HG03108 (cell line): ENCODE data around the gene GRIN2A.

ENCODE experiments used
- ATAC-seq: cut with Tn5 transposase; IDR thresholded peaks from one replicate; pipeline ENCODE4 v1.9.1; 2021; ENCODE audit warnings: moderate library complexity; ENCODE audit not compliant: unreplicated experiment

Gene GRIN2A

DNA sequence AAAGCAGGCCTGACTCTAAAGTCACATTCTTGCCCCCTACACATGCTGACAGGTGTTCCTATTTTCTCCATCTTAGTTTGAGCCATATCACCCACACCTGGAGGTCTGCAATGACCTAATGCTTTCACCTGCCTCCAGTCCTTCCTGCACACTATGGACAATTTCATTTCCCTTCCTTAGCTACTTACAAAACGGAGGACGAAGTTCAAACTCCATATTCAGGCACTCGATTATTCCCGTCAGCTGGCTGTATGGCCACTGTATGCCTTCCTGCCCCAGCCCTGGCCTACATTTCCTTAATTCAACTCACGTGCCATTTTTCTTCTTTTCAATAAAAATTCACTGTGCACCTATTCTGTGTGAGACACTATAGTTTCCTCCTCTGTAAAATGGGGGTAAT, 44.9 kb downstream of the GRIN2A start:
- no peak for ATAC-seq

DNA sequence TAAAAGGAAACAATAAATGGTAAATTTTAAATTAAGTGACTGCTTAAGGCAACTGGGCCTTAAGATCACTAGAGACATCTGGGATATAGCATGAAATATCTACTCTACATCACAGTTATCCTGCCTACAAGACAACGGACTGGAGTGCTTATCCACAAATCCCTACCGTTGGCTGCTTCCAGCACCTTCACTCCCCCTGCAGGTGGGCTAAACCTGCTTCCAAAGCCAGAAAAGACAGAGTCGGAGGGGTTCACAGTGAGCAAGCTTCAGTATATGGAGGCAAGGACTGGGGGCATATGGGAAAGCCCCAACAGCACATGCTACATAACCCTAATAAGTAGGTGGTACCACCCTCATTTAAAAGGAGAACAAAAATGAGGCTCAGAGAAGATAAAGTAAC, 45.3 kb downstream of the GRIN2A start:
- no peak for ATAC-seq

DNA sequence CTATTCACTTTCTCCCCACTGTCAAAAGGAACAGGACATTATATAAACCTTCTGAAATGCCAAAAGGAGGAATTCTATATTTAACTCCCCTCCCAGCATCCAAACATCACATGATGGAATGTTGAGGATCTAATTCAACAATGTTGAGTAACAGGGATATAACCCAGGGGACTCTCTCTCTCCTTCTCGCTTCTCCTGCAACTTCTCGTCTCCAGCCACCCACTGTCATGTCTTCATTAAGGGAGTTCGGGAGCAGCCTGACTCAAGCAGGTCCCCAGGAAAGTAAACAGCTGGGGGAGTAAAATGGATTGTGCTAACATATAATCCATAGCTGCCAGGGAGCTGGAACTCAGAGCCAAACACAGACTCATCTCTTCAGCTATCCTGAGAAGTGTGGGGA, 51.7 kb downstream of the GRIN2A start:
- no peak for ATAC-seq

DNA sequence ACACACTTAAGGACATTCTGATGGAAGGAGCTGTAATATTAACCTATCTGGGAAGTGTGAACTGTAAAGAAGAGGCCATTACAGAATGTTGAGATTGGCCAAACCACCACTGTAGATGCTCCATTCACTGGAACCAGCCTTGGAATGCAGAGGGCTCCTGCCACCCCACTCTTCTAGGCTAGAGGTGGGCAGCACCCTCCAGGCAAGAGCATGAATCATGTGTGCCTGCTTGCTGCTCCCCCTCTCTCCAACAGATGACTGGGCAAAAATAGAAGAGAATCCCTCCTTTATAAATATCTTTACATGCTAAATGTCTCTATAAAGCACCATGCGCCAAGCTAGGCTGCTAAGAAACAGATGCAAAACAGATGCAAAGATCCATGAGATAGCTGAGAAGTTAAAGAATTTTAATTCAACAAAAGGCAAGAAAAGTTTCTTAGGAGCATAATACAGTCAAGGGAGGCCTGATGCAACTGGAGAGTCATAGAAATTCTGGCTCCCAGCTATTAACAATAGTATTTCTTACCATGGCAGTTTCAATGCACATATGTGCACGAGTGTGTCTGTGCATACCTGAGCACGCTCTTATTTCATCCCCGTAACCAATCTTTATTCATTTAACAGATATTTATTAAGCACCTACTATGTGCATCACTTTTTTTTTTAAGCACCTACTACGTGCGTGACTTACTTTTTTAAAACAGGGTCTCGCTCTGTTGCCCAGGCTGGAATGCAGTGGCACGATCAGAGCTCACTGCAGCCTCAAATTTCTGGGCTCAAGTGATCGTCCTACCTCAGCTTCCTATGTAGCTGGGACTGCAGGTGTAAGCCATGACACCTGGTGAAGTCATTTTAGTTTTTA, 53.6 kb downstream of the GRIN2A start:
- ATAC-seq, result no peak

DNA sequence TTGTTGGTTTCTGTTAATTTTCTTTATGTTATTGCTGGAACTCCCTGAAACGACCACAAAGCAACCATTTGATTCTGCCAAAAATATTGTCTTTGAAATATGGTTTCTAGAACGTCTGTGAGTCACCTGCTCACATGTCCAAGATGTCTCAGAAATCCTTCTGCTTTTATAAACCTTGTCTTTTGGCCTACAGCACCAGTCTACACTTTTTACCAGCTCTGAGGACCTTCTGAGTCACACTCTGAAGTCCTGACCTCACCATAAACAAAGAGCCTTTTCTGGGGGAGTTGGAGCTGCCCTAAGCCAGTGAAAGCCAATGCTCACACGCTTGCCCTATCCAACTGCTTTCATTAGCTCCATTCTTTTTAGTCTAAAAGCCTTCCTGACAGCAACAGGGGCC, 55.5 kb downstream of the GRIN2A start:
- ATAC-seq, result no peak

DNA sequence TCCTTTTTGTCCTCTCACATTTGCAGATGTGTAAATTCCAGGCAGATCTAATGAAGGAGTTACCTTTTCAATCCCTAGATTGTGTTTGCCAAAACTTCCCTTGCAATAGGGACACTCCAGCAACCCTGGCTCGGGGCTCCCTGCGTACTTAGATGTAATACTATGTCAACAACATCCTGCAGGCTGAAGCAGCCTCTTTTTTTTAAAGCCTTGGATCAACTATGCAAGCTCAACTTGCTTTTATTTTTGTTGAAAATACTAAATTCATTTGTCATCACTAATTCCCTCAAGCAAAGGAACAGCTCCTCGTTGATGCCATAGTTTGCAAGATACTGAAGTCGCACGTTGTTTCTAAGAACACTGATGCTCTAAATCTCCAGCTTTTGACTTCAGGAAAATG, 59.1 kb downstream of the GRIN2A start:
- no peak for ATAC-seq

DNA sequence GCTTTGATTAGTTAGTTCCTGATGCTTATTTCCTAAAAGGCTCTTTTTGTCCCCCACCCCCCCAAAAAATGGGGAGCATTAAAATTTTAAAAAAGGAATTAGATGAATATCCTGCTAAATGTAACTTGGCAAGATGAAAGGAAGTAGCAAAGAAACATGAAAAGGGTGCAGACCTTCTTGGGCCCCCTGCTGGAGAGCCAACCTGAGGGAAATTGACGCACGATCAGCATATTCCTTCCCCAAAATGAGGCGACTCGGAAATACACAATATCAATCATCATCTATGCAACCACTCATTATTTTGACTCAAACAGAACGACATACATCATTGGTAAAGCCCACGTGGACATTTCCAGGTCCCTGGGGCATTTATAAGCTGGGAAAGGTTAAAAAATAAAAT, 59.7 kb downstream of the GRIN2A start:
- ATAC-seq, result no peak

DNA sequence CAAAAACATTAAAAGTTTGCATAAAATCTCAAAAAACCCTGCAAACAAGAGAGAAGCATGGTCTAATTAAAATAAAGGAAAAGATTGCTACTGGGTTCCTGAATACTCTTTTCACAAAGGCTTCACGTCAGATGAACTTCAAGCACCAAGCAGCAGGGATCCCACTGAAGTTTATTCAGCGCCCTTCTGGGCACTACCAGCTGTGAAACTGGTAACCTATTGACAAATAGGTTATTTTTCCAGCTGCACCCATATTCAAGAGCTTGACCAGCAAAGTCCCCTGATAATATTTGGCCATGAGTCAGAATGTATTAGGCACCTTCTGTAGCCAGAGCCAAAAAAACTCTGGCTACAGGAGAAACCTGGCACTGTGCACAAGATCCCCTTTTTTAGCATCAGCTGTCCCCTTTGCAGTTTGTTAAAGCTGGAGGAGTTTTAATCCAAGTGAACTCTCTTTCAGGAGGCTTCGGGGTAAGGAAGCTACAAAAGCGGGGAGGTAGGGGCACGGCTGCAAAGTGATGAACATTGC, 60.3 kb downstream of the GRIN2A start:
- ATAC-seq, result no peak

DNA sequence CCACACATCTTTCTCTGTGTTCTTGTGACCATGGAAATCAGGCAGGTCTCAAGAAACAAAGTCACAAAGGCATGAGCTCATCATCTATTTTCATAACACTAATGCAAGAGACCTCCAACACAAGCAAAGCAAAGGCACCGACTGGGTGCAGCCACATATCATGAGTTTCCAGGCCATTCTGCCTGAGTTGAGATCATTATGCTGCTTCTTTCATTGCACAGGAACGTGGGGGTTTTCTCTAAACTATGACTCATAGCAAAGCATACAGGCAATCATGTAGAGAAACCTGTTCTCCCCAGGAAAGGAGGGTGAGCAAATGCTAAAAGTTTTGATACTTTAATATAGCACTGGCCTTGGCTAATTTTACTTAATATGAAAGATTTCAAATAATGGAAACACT, 60.7 kb downstream of the GRIN2A start:
- ATAC-seq, result no peak

DNA sequence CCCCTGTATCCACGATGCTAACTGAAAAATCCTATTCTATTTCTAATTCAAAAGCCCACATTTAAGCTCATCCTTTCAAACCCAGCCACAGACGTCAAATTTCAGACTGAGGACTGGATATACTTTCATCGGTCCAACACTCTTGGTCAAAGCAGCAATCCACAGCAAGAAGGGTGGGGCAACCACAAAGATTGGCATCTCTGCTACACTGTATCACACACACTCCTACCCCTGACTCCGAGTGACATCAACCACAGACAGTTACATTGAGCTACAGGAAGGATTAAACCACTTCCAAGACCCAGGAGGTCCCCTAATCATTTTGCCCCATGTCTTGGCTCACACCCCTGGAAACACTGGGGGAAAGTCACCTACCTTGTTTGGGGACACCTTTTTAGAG, 61.3 kb downstream of the GRIN2A start:
- no peak for ATAC-seq

DNA sequence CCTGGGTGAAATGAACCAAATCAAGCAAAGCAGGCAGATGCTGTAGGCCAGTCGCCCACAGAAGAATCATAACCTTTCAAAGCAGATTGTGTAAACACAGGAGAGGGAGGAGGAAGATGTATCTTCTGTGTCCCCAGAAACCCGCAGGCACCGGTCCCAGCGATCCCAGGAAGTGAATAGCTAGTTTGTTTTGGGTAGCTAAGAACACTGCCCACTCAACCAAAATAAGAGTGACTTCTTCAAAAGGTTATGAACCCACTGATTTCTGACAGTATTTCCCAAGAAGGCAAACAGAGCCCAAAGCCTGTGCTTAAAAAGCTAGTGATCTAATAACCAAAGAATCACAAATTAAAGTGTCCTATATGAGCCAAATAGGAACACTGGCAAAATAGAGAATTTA, 67.8 kb downstream of the GRIN2A start:
- no peak for ATAC-seq

DNA sequence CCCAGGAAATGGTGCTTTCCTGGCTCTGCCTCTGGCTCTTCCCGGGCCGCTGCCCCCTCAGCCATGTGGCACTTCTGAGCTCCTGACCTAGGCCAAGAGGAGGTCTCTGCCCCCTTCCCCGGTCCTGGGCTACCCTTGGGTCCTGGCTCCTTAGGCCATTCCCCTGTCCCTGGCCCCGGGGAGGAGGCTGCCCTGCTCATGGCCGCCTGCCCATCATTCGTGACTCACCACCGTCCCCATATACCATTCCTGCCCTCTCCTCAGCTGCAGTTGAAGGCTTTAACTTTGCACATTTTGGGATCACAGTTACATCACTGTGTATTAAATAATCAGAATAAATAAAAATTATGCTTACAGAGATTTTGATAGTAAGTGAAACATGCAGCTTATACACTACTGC, 69.0 kb downstream of the GRIN2A start:
- ATAC-seq, result no peak

DNA sequence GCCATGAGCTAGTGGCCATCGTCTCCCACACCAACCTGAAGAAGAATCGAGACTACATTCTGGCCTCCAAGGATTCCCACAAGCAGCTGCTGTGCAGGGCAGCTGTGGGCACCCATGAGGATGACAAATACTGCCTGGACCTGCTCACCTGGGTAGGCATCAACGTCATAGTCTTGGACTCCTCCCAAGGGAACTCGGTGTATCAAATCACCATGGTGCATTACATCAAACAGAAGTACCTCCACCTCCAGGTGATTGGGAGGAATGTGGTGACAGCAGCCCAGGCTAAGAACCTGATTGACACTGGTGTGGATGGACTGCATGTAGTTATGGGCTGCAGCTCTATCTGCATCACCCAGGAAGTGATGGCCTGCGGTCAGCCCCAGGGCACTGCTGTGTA, 70.2 kb downstream of the GRIN2A start:
- no peak for ATAC-seq

DNA sequence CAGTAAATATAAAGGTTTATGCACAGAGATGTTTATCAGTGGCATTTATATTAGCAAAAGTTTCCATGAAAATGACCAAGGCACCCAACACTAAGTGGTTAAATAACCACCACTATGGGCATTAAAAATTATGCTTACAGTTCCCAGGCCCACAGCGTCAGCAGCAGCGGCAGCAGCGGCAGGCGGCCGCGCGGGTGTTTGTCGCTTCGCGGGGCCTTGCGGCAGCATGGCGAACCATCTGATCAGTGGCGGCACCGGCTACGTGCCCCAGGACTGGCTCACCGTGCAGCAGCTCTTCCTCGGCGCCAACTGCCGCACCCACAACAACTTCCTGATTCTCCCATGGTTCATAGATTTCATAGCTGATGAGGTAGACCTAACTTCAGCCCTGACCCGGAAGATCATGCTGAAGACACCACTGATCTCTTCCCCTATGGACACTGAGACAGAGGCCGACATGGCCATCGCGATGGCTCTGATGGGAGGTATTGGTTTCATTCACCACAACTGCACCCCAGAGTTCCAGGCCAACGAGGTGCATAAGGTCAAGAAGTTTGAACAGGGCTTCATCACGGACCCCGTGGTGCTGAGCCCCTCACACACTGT, 71.0 kb downstream of the GRIN2A start:
- no peak for ATAC-seq

DNA sequence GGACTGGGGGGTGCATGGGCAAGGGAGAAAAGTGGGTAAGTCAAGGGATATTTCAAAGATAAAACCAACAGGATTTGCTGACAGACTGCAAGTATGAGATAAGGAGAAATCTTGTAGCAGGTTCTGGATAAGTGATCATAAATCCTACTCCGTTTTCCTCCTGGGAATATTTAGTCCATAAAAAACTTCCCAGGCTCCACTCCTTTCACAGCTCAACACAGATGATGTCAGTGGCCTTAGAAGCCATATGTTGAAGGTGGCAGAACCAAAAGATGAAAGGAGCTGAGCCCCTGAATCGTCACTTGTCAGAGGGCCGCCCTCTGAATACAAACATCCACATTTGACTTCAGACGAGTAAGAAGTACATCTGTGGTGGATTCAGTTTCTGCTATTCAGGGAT, 71.7 kb downstream of the GRIN2A start:
- ATAC-seq, result no peak

DNA sequence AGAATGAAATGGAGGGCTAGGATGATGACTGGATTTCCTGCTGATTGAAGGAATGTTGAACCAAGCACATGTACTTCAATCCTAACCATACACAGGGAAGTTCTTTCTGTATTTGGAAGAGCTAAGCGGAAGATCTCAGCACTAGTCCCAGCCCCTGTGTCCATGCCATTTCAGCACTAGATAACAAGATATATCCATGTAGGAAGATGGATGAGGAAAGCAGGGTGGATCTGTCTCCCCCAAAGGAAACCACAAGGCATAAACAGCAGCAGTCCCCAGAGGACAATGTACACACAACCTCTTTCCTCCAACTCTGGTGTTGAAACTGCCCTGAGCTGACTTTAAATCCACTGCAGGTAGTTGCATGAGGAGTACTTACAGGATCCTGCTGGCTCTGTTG, 75.1 kb downstream of the GRIN2A start:
- ATAC-seq, result no peak

DNA sequence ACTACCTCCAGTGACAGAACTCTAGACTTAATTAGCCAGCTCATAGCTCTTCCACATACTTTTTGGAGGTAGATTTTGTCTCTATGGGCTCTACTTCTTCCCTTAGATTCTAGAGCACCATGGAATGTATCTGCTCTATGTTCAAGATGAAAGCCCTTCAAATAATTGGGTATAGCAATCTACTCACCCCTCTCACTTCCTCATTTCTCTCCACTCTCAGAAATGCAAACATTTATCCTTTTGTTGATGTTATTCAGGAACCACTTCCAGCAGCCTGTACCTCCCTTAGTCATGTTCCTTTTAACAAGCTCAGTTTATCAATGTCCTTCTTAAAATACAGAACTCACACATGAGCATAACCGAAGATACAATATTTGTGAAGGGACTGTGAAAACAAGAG, 78.5 kb downstream of the GRIN2A start:
- no peak for ATAC-seq

DNA sequence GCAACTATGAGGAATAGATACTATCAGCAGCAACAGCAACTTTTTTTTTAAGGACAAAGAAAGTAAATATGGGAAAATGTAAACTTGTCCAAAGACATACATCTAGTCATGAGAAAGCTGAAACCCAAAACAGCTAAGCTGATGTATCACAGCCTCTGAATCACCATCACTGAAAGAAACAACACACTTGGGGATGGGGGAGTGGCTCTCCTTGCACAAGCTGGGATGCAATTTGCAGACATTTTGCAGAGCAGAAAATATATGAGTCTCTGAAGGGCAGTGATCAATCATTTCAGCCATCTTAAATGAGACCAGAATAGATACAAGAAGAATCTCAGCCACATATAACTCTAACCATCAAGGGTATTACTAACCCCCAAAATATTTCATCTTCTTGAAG, 79.1 kb downstream of the GRIN2A start:
- ATAC-seq, result no peak

DNA sequence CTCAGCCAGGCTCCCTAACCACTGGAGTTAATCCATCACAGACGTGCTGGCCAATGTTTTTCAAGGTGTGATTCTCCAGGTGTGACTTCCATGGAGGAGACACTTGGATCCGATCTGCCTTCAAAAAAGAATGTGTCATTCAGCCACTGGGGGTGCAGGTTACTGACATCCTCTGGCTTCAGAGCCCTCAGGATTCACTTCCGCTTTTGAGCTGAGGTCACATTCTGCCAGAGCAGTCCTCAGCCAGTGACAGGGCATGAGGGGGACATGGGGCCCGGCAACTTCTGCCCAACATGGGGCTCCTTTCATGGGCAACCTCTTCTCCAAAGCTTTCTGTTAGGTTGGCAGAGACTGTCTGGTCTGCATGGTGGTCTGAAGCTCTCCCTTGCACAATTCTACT, 81.4 kb downstream of the GRIN2A start:
- ATAC-seq, result no peak

DNA sequence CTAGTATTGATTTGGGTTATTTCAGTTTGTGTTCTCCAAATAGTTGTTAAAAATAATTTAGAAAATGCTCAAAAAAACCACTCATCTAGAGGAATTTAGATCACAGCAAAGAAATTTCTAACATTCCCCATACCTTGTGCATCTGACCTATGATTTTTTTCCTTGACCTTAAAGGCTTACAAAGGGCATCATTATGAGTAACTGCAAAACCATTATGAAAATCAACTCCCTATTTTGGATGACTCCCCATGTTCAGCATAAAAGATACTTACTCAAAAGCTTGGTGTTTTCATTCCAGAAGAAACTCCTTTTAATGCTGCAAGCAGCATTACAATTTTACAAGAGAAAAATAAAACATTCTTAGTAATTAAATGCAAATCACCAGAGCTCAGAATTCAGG, 83.2 kb downstream of the GRIN2A start:
- no peak for ATAC-seq

DNA sequence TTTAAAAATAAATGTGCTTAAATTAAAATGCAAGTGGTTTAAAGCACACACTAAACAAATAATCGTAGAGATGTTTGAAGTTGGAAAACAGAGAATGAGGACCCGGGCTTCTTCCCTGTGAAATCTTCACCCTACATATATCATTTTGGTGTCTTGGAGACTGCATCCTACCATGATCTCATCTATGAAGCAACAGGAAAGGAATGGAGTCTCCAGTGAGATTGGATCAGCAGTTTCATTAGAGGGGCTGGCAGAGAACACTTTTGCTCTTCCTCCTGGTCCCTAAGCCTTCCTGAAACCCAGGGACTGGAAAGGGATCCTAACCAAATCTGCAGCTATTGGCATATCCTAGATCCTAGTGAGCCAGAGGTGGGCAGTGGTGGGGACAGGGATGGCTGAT, 85.0 kb downstream of the GRIN2A start:
- no peak for ATAC-seq

DNA sequence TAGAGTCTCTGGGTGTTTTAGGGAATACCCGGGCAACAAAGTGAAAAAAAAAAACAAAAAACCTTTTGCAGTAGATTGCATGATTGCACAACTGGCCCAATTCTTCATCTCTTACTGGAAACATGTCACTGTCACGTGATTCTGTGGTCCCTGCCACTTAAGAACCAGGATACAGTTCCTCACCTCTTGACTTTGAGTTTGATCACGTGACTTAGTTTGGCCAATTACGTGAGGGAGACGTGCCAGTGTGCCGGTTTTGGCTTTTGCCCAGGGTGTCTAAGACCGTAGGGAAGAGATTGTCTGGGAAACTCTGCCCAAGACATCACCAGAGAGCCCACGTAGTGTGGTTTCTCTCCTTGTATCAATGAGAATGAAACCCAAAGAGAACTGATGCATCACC, 88.7 kb downstream of the GRIN2A start:
- ATAC-seq, result no peak

DNA sequence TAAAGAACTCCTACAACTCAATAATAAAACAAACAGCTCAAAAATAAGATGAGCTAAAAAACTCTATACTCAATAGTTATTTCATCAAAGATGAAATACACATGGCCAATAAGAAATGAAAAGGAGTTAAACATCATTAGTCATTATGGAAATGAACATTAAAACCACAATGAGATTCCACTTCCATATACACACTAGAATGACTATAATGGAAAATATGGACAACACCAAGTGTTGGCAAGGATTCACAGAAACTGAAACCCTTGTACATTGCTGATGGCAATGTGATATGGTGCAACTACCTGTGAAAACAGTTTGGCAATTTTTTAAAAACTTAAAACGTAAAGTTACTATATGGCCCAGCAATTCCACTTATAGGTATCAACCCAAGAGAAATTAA, 91.4 kb downstream of the GRIN2A start:
- ATAC-seq, result no peak
